ENCODE measurements around the gene P2RY13.

Gene P2RY13

GRCh38 chr3:151283387-151283786, 46.0 kb downstream of the P2RY13 start:
- no peak for DNase-seq (ENCODE audit: low read depth)
- TF ChIP-seq, protein P1, sequence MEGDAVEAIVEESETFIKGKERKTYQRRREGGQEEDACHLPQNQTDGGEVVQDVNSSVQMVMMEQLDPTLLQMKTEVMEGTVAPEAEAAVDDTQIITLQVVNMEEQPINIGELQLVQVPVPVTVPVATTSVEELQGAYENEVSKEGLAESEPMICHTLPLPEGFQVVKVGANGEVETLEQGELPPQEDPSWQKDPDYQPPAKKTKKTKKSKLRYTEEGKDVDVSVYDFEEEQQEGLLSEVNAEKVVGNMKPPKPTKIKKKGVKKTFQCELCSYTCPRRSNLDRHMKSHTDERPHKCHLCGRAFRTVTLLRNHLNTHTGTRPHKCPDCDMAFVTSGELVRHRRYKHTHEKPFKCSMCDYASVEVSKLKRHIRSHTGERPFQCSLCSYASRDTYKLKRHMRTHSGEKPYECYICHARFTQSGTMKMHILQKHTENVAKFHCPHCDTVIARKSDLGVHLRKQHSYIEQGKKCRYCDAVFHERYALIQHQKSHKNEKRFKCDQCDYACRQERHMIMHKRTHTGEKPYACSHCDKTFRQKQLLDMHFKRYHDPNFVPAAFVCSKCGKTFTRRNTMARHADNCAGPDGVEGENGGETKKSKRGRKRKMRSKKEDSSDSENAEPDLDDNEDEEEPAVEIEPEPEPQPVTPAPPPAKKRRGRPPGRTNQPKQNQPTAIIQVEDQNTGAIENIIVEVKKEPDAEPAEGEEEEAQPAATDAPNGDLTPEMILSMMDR (IDR thresholded peaks at IDR 0.05; ENCODE audit: low read depth, low read length), result no peak
- TF ChIP-seq POLR2A (IDR thresholded peaks at IDR 0.05; ENCODE audit: extremely low read depth, insufficient read length) (no peak), MYC (IDR thresholded peaks at IDR 0.05; ENCODE audit: low read depth, low read length) (no peak)
- TF ChIP-seq, protein P2, sequence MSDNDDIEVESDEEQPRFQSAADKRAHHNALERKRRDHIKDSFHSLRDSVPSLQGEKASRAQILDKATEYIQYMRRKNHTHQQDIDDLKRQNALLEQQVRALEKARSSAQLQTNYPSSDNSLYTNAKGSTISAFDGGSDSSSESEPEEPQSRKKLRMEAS (IDR thresholded peaks at IDR 0.05; ENCODE audit: low read depth, low read length), result no peak
- H3K4me3 ChIP-seq (ENCODE audit: low read depth, low read length), result no peak overlapping the region

DNA sequence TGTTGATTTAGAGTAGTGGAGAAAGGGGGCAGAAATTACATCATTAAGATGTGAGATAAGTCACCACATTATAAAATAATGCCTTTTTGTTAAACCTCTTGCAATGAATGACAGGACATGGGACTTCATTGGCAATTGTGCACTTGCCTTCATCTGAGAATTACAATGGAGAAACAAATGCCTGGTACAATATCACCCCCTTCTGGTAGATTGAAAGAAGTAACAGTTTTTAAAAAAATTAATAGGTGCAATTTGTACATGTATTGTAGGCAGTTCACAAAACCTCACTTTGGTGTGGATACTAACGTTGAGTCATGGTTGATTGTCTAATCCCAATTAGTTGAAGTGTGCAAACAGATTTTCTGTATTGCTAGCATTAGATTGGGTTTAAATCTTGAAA, 46.4 kb downstream of the P2RY13 start:
- no peak overlapping the region for H3K4me3 ChIP-seq (ENCODE audit: low read depth, low read length)
- peak; percentile 74 for DNase-seq (ENCODE audit: low read depth)
- no peak for TF ChIP-seq MYC (IDR thresholded peaks at IDR 0.05; ENCODE audit: low read depth, low read length)
- TF ChIP-seq, protein P1 (IDR thresholded peaks at IDR 0.05; ENCODE audit: low read depth, low read length), result peak; percentile 13

- H3K4me3 ChIP-seq (ENCODE audit: low read depth, low read length), result no peak overlapping the region
- TF ChIP-seq, protein P1 (IDR thresholded peaks at IDR 0.05; ENCODE audit: low read depth, low read length), result no peak
- TF ChIP-seq, protein P2 (IDR thresholded peaks at IDR 0.05; ENCODE audit: low read depth, low read length), result no peak
- TF ChIP-seq MYC (IDR thresholded peaks at IDR 0.05; ENCODE audit: low read depth, low read length), result no peak
- no peak for DNase-seq (ENCODE audit: low read depth)
Observed at GRCh38 chr3:151281671-151282324, 47.6 kb downstream of the P2RY13 start.

DNA sequence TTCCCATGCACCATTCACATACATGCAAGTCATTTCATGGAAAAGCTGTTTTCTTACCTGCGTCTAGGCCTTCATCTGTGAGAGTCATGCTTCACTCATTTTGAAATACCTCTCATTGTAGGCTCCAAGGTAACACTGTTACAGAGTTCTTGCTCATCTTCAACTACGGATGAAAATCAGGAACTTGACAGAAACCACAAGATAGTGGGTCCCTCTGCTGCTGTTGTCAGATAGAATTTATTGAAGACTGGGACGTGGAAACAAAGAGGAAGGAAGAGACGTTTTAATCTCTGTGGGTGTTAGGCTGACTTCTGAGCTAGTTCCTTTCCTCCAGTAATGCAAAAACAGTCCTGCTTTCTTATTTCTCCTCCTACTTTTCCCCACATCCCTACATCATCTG, 51.1 kb downstream of the P2RY13 start, which contains the start of gene P2RY14:
TSS of gene P2RY14 (minus strand) at position 313 of the 400 bp plus-strand sequence. CDS start 64,226 bp downstream, outside the sequence.
- no peak within 1 kb of the TSS for H3K4me3 ChIP-seq (ENCODE audit: low read depth, low read length)
- TF ChIP-seq, protein P1 (IDR thresholded peaks at IDR 0.05; ENCODE audit: low read depth, low read length), result no peak
- TF ChIP-seq POLR2A (IDR thresholded peaks at IDR 0.05; ENCODE audit: extremely low read depth, insufficient read length), result no peak
- TF ChIP-seq, protein P2 (IDR thresholded peaks at IDR 0.05; ENCODE audit: low read depth, low read length), result no peak
- TF ChIP-seq MYC (IDR thresholded peaks at IDR 0.05; ENCODE audit: low read depth, low read length), result no peak
- DNase-seq (ENCODE audit: low read depth), result peak; percentile 85

GRCh38 chr3:151276687-151277042, 52.7 kb downstream of the P2RY13 start:
- DNase-seq (ENCODE audit: low read depth), result no peak
- no peak overlapping the region for H3K4me3 ChIP-seq (ENCODE audit: low read depth, low read length)
- TF ChIP-seq POLR2A (IDR thresholded peaks at IDR 0.05; ENCODE audit: extremely low read depth, insufficient read length), result no peak
- TF ChIP-seq, protein P2 (IDR thresholded peaks at IDR 0.05; ENCODE audit: low read depth, low read length), result no peak
- TF ChIP-seq, protein P1 (IDR thresholded peaks at IDR 0.05; ENCODE audit: low read depth, low read length), result no peak
- no peak for TF ChIP-seq MYC (IDR thresholded peaks at IDR 0.05; ENCODE audit: low read depth, low read length)
